ENCODE data around the gene SFTPA1.
"Not testable (repeated sequence)": the region's sequence is repeated elsewhere in the genome, so short reads cannot be mapped to it uniquely, and the experiment has no call there.

Gene SFTPA1

GRCh38 chr10:79611193-79611976 lies 646 bp downstream of the SFTPA1 start:
- DNase-seq: not testable (repeated sequence)

DNA sequence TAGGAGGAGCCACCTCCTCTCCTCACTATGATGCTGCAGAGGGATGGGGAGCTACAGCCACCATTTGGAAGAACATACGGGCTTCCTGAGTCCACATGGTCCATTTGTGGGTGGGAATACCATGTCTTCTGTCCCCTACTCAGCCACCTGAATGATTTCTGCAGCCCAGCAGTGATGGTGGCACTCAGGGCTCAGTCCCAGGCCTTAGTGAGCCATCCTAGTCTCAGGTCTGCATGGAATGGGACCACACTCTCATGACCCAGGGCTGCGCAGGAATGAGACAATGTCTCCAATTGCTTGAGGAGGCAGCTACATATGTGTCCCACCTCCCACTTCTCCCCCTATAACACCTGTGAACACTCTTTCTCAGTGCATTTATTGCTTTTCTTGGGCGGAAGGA lies 4.8 kb downstream of the SFTPA1 start:
- DNase-seq: no peak

GRCh38 chr10:79616164-79616563 lies 5.4 kb downstream of the SFTPA1 start:
- no peak for DNase-seq

DNA sequence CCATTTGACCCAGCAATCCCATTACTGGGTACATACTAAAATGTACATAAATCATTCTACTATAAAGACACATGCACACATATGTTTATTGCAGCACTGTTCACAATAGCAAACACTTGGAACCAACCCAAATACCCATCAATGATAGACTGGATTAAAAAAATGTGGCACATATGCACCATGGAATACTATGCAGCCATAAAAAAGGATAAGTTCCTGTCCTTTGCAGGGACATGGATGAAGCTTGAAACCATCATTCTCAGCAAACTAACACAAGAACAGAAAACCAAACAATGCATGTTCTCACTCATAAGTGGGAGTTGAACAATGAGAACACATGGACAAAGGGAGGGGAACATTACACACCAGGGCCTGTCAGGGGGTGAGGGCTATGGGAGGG lies 12.9 kb downstream of the SFTPA1 start:
- not testable (repeated sequence) for DNase-seq

DNA sequence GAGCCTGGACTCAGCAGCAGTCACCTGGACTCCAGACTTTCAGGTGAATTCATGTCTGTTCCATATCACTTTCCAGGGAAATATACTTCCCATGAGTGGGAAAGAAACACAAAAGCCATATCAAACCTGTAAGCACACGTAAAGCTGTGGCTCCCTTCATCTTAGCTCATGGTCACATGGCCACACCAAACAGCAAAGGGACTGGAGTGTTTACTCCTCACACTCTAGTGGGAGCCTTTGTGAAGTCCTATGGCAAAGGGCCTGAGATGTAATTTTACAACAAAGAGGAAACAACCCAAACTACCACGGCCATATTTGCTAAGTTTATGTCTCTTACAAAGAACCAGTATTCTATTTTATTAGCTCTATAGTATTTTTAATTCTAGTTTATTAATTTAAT lies 16.3 kb downstream of the SFTPA1 start:
- no peak for DNase-seq

DNA sequence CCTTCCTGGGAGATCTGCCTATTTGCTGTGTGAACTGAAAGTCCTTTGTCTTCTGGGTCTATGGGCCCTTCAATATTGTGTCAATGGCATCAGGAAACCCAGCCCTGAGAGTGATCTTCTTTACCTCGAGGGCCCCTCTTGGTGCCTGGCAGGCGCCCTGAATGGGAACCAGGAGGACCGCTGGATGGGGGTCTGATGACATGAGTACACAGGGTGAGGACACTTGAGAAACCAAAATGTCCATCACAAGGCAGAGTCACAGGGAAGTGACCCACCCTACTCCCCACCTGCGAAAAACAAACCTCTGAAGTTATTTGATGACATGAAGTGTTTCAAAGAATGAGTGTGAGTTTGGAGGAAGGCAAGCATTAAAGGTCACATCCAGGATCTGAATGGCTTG lies 17.3 kb downstream of the SFTPA1 start:
- no peak for DNase-seq

DNA sequence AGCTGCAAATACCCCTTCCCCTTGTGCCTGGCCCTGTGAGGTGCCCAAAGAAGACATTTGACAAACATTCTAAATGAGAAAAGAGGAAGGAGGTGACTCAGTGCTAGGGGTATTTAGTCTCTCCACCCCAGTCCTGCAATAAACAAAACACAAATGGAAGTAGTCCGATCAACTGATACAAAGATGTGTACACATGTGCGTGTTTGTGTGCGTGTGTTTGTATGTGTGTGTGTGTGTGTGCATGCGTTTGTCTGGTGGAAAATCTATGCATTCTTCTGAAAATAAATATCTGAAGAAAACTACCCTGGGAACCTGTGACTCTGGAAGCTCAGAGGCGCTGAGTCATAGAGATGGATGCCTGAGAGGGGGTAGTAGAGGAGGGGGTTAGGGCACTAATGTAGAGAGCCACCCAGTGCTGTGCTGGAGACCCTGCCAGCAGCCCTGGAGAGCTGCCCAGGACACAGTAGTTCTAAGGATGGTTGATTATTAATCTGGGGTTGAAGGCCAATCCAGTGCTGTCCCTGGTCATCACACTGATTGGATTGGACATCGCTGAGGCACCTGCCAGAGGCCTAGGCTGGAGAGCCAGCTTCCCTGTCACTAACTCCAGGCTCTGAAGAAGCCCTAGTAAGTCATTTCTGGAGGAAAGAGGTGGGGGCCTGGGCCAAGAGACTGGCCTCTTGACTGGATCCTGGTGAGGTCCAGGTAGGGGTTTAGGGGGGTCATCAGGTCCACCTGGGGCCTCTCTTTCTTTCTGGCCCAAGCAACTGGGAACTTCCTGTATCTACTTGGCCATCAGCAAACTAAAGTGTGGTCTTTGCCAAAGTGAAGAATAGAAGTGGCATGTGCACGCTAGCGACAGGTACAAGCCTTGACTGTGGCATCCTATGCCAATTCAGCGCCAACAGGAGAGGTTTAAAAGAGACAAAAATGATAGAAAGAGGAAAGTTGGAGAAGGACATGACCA lies 18.5 kb downstream of the SFTPA1 start:
- no peak for DNase-seq

- DNase-seq: no peak
Observed at GRCh38 chr10:79629955-79630327, 19.2 kb downstream of the SFTPA1 start.

GRCh38 chr10:79636654-79637199 lies 26.0 kb downstream of the SFTPA1 start:
- not testable (repeated sequence) for DNase-seq

DNA sequence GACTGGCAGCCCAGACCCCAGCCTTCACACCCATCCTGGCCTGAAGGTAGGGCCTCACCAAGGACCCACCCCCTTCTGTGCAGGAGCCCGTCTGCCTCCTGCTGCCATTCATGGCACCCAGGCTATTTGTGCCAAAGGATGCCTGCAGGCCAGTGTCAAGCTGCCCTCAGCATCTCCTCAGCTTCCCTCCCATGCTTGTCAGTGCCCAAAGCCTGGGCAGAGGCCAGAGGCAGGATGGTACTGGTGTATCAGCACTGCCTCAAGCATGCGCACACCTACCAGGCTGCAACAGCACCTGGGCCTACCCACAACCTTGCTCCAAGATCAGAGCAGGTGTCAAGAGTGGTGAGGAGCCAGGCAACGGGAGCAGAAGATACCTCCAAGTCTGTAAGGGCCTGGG lies 27.6 kb downstream of the SFTPA1 start:
- no peak for DNase-seq

GRCh38 chr10:79652695-79653094 lies 42.0 kb downstream of the SFTPA1 start:
- not testable (repeated sequence) for DNase-seq

DNA sequence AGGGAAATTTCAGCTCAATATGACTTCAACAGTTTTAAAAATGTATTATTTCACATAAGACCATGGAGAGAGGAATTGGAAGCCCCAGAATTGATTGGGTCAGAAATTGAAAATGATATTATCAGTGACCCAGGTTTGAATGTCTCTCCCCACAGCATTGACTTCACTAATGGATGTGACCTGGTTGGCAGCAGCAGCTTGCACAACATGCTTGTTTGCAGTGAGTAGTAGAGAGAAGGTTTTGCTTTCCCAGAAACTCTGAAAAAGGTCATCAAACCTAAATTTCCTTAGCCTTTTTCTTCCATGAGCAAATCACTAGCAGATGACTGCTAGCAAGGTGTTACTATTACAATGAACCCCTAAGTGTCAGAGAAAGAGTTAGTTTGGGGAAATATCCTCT lies 52.5 kb downstream of the SFTPA1 start:
- DNase-seq: not testable (repeated sequence)

- DNase-seq: not testable (repeated sequence)
Observed at GRCh38 chr10:79664686-79665085, 53.9 kb downstream of the SFTPA1 start.

Measured in stimulated activated CD8-positive, alpha-beta memory T cell treated with anti-CD3 and anti-CD28 coated beads, Interleukin-4, amount 100 ng/mL, for 48 hours (primary cell).